GM23338 (cell line): ENCODE results near the gene JAGN1. TPM values are rescaled to one million over a fixed set of nuclear protein-coding genes. Genes with fewer than 3 reads are reported as not detected.

Source experiments
- ATAC-seq: fragments of 200-7000 bp; cut with Tn5 transposase; 3 replicates; pipeline ENCODE4 v1.9.1; 2020
- DNase-seq: peaks from one replicate; pipeline ENCODE4 v3.0.0-alpha.2; 2015; ENCODE audit warnings: low spot score
- H2AFZ ChIP-seq: fragments of 200-600 bp; sonication (generic); 2 replicates; pipeline ENCODE4 v1.8.0; 2016; ENCODE audit warnings: antibody characterized with exemption, mild to moderate bottlenecking, moderate library complexity
- H3F3A ChIP-seq: fragments of 200-600 bp; sonication (generic); replicated peaks from 2 replicates; pipeline ENCODE4 v1.8.0; 2017; ENCODE audit warnings: antibody characterized with exemption, mixed run types, low read depth
- H3K27ac ChIP-seq: fragments of 200-600 bp; sonication (generic); 2 replicates; pipeline ENCODE4 v1.6.1; 2016; ENCODE audit warnings: low read depth
- H3K27me3 ChIP-seq: fragments of 200-600 bp; sonication (generic); 2 replicates; pipeline ENCODE4 v1.8.0; 2016; ENCODE audit warnings: mild to moderate bottlenecking, mixed run types, moderate library complexity; ENCODE audit not compliant: insufficient read depth
- H3K36me3 ChIP-seq: fragments of 200-600 bp; sonication (generic); 2 replicates; pipeline ENCODE4 v1.8.0; 2016; ENCODE audit warnings: mild to moderate bottlenecking; ENCODE audit not compliant: insufficient read depth
- H3K4me1 ChIP-seq: fragments of 200-600 bp; sonication (generic); 2 replicates; pipeline ENCODE4 v1.8.0; 2016; ENCODE audit warnings: mild to moderate bottlenecking, moderate library complexity; ENCODE audit not compliant: insufficient read depth
- H3K4me2 ChIP-seq: fragments of 200-600 bp; sonication (generic); 2 replicates; pipeline ENCODE4 v1.7.1; 2017; ENCODE audit warnings: mixed run types
- H3K4me3 ChIP-seq: fragments of 200-600 bp; sonication (generic); 2 replicates; pipeline ENCODE4 v1.6.1; 2016; ENCODE audit warnings: mixed run types
- H3K79me2 ChIP-seq: fragments of 200-600 bp; sonication (generic); replicated peaks from 2 replicates; pipeline ENCODE4 v1.8.0; 2017; ENCODE audit warnings: mild to moderate bottlenecking; ENCODE audit not compliant: insufficient read depth
- H3K9me2 ChIP-seq: fragments of 200-600 bp; sonication (generic); 2 replicates; pipeline ENCODE4 v1.8.0; 2017; ENCODE audit not compliant: insufficient read depth
- H4K20me1 ChIP-seq: fragments of 200-600 bp; sonication (generic); replicated peaks from 2 replicates; pipeline ENCODE4 v1.8.0; 2017; ENCODE audit warnings: mild to moderate bottlenecking; ENCODE audit not compliant: insufficient read depth
- H3K27ac Mint-ChIP-seq: 2 replicates; pipeline ENCODE4 v1.8.0; 2020; ENCODE audit warnings: inconsistent platforms, mild to moderate bottlenecking, moderate library complexity, mixed read lengths
- H3K27me3 Mint-ChIP-seq: 3 replicates; pipeline ENCODE4 v1.8.0; 2022; ENCODE audit warnings: low read depth, mild to moderate bottlenecking, moderate library complexity, mixed read lengths, inconsistent platforms; ENCODE audit not compliant: insufficient read depth, poor library complexity
- H3K36me3 Mint-ChIP-seq: 3 replicates; pipeline ENCODE4 v1.8.0; 2021; ENCODE audit warnings: low read depth, mild to moderate bottlenecking, inconsistent platforms, moderate library complexity, mixed read lengths
- H3K4me1 Mint-ChIP-seq: 3 replicates; pipeline ENCODE4 v1.8.0; 2020; ENCODE audit warnings: mild to moderate bottlenecking, inconsistent platforms, mixed read lengths
- H3K4me3 Mint-ChIP-seq: 3 replicates; pipeline ENCODE4 v1.8.0; 2021; ENCODE audit warnings: moderate library complexity, mild to moderate bottlenecking, inconsistent platforms, mixed read lengths
- H3K9me3 Mint-ChIP-seq: 3 replicates; pipeline ENCODE4 v1.8.0; 2020; ENCODE audit warnings: moderate library complexity, mild to moderate bottlenecking, inconsistent platforms, mixed read lengths
- CREB1 ChIP-seq: fragments of 250-450 bp; sonication (Bioruptor Pico); IDR thresholded peaks from 2 replicates; pipeline ENCODE4 v1.5.0; 2020; ENCODE audit warnings: low read depth, mild to moderate bottlenecking, moderate library complexity
- CTCF ChIP-seq, 2 experiments: fragments of 200-600 bp in 1 of 2; sonication (generic) in 1 of 2; conservative IDR thresholded peaks; 2 replicates each; pipeline versions ENCODE4 v1.5.1 to v1.6.1; 2016 to 2017; ENCODE audit warnings: antibody characterized with exemption in 2 of 2, low read depth in 2 of 2, mild to moderate bottlenecking in 2 of 2, moderate library complexity in 1 of 2
- EZH2 ChIP-seq: fragments of 200-600 bp; sonication (generic); IDR thresholded peaks from one replicate; pipeline ENCODE4 v1.8.0; 2017; ENCODE audit warnings: antibody characterized with exemption, mild to moderate bottlenecking, low read depth; ENCODE audit not compliant: unreplicated experiment
- EZH2phosphoT487 ChIP-seq: fragments of 200-600 bp; sonication (generic); IDR thresholded peaks from one replicate; pipeline ENCODE4 v1.8.1; 2018; ENCODE audit warnings: antibody characterized with exemption; ENCODE audit not compliant: unreplicated experiment
- JUNB ChIP-seq: IDR thresholded peaks from one replicate; pipeline ENCODE4 v1.6.1; 2016; ENCODE audit warnings: antibody characterized with exemption; ENCODE audit not compliant: unreplicated experiment
- NANOG ChIP-seq: IDR thresholded peaks from 2 replicates; pipeline ENCODE4 v1.6.1; 2016; ENCODE audit warnings: antibody characterized with exemption, borderline replicate concordance
- POLR2AphosphoS5 ChIP-seq: IDR thresholded peaks from 2 replicates; pipeline ENCODE4 v1.6.1; 2016; ENCODE audit warnings: antibody characterized with exemption, low read depth
- REST ChIP-seq: IDR thresholded peaks from one replicate; pipeline ENCODE4 v1.6.1; 2018; ENCODE audit warnings: antibody characterized with exemption; ENCODE audit not compliant: unreplicated experiment
- STAT1 ChIP-seq: IDR thresholded peaks from one replicate; pipeline ENCODE4 v1.6.1; 2016; ENCODE audit warnings: antibody characterized with exemption; ENCODE audit not compliant: unreplicated experiment
- ZNF114 ChIP-seq: fragments of 250-450 bp; sonication (Bioruptor Pico); IDR thresholded peaks from 2 replicates; pipeline ENCODE4 v1.5.0; 2020; ENCODE audit warnings: mild to moderate bottlenecking, moderate library complexity
- ZNF331 ChIP-seq: fragments of 250-450 bp; sonication (Bioruptor Pico); IDR thresholded peaks from 2 replicates; pipeline ENCODE4 v1.5.0; 2020; ENCODE audit warnings: low read depth, mild to moderate bottlenecking, moderate library complexity
- ZNF462 ChIP-seq: fragments of 250-450 bp; sonication (Bioruptor Pico); IDR thresholded peaks from 2 replicates; pipeline ENCODE4 v1.5.0; 2020; ENCODE audit warnings: mild to moderate bottlenecking, moderate library complexity
- polyA plus RNA-seq: library from polyadenylated mRNA; unstranded; fragments of >200 nt; fragmentation: Nextera tagmentation; extraction: Ambion mirVana; gene quantifications from 2 replicates; pipeline ENCODE4 v1.2.1, GENCODE V29; 2016
- total RNA-seq: library from RNA; depleted of rRNA; stranded (reverse); fragments of >200 nt; shearing (Covaris generic); gene quantifications from 2 replicates; pipeline ENCODE4 v1.2.3, GENCODE V29; 2014
- TF ChIP-seq, protein P1 (sequence below): IDR thresholded peaks from 2 replicates; pipeline ENCODE4 v1.6.1; 2016; ENCODE audit warnings: antibody characterized with exemption

The JAGN1 gene
- total and polyA plus RNA-seq, 2 experiments from 2014 or later, result 22.5 to 32.0 TPM

DNA sequence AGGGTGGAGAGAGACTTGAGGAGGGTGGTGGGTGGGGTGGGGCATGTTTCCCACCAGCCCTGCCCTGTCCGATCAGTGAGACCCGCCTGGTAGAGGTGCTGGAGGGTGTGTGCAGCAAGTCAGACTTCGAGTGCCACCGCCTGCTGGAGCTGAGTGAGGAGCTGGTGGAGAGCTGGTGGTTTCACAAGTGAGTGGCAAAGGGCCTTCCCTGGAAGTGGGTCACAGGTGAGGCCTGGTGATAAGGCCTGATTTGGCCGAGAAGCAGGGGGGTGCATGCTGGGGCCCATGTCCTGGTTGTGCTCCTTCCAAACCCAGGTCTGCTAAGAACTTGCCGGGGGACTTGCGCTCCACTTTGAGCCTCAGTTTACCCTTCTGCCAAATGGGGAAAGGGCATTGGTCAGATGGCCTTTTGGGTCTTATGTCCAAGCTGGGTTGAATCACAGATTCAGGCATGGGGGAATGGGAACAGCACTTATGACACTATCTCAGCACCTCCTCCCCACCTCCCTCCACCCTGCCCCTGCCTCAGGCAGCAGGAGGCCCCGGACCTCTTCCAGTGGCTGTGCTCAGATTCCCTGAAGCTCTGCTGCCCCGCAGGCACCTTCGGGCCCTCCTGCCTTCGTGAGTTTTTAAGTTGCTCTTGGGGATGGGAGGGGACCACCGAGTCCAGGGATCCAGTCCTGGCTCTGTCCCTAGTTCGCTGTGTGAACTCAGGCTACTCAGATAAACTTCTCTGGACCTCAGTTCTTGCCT lies 47.3 kb downstream of the JAGN1 start:
- Mint-ChIP-seq H3K4me1 (peaks cover 8% of the 10 kb centered on the region), H3K27me3 (peaks cover 7% of the 10 kb centered on the region), H3K27ac (no peak overlapping the region), H3K4me3 (no peak overlapping the region), H3K36me3 (peaks cover 18% of the 10 kb centered on the region), H3K9me3 (no peaks in the 10 kb centered on the region)
- Histone ChIP-seq H3F3A (no peaks in the 10 kb centered on the region), H3K9me2 (no peaks in the 10 kb centered on the region), H3K27me3 (no peaks in the 10 kb centered on the region), H2AFZ (no peak overlapping the region), H3K4me3 (no peak overlapping the region), H4K20me1 (no peaks in the 10 kb centered on the region), H3K36me3 (peaks cover 6% of the 10 kb centered on the region; the same call in 1 of the 2 replicates), H3K4me2 (no peak overlapping the region), H3K79me2 (no peaks in the 10 kb centered on the region; the same call in 1 of the 2 replicates), H3K4me1 (peaks cover 5% of the 10 kb centered on the region; the same call in 1 of the 2 replicates), H3K27ac (no peak overlapping the region)
- no peak for ATAC-seq
- no peak for DNase-seq
- TF ChIP-seq NANOG (no peak), STAT1 (no peak), ZNF462 (CRISPR knock-in tag) (no peak), REST (no peak), CTCF (conservative IDR thresholded peaks at IDR 0.05; ENCODE audit: low read depth in 2 of 2) (no peak), ZNF114 (CRISPR knock-in tag) (no peak), CREB1 (CRISPR knock-in tag) (no peak), POLR2AphosphoS5 (no peak), ZNF331 (CRISPR knock-in tag) (no peak), JUNB (no peak), EZH2 (no peak), EZH2phosphoT487 (no peak)
- TF ChIP-seq, protein P1, sequence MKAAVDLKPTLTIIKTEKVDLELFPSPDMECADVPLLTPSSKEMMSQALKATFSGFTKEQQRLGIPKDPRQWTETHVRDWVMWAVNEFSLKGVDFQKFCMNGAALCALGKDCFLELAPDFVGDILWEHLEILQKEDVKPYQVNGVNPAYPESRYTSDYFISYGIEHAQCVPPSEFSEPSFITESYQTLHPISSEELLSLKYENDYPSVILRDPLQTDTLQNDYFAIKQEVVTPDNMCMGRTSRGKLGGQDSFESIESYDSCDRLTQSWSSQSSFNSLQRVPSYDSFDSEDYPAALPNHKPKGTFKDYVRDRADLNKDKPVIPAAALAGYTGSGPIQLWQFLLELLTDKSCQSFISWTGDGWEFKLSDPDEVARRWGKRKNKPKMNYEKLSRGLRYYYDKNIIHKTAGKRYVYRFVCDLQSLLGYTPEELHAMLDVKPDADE, result no peak
